Suppressor macrophage treated with lipopolysaccharide for 4 hours (primary cell): ENCODE measurements around the gene MEIKIN.

ENCODE experiments used
- DNase-seq: peaks from one replicate; pipeline ENCODE4 v3.0.0-alpha.2; 2020

The MEIKIN gene

GRCh38 chr5:131766689-131767088, 178.8 kb downstream of the MEIKIN start:
- DNase-seq = no peak

DNA sequence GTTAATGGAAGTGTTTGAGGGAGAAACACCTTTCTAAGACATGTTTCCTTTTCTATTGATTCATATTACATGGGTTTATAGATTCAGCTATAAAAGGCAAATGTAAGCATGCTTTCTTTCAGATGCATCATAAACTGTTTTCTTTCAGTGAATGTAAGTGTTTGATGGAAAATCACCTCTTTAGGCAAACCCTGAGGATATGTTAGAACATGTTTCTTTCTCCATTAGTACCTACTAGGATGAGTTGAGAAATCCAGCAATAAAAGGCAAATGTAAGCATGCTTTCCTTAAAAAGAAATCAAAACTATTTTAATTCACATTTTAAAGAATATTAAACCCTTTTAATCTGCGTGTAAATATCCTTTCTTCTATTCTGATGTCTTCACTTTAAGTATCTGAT, 180.2 kb downstream of the MEIKIN start:
- no peak for DNase-seq

DNA sequence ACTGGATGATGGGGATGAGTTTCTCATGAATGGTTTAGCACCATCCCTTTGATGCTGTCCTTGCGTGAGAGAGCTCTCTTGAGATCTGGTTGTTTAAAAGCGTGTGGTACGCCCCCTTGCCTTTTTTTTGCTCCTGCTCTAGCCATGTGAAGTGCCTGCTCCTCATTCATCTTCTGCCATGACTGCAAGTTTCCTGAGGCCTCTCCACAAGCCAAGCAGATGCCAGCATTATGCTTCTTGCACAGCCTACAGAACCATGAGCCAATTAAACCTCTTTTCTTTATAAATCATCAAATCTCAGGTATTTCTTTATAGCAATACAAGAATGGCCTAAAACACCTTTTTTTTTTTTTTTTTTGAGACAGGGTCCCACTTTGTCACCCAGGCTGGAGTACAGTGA, 181.5 kb downstream of the MEIKIN start:
- DNase-seq = no peak

DNA sequence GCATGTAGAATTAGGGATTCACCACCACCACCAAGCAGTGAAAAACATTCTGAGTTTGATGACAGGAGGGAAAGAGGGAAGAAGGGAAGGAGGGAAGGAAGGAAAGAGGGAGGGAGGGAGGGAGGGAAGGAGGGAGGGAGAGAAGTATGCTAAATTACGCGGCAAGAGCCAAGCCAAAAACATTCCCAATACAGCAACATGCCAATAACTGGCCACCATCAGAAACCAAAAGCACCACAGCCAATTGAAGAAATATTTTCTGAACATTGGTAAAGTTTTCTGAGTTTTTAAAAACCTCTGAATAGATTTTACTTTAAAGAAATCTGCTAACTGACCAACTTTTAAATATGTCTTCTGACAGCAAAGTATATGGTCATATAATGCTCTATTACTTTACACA, 184.7 kb downstream of the MEIKIN start:
- no peak for DNase-seq

- no peak for DNase-seq
Measured at GRCh38 chr5:131759704-131760103, 185.8 kb downstream of the MEIKIN start.

DNA sequence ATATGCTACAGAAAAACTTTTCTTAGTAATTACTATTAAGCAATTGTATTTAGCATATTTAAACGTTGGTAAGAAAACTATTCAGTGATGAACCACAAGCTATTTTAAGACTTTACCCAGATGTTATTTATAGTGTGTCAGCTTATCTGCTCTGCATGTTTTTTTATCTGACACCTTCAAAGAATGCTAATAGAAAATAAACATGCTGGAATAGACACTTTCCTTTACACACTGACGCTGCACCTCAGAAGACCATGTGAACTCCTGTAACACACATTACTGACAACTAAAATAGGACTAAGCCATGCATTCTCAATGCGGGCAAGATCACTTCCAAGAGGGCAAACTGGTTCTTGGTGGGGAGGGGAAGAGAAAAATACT, 187.0 kb downstream of the MEIKIN start:
- no peak for DNase-seq

DNA sequence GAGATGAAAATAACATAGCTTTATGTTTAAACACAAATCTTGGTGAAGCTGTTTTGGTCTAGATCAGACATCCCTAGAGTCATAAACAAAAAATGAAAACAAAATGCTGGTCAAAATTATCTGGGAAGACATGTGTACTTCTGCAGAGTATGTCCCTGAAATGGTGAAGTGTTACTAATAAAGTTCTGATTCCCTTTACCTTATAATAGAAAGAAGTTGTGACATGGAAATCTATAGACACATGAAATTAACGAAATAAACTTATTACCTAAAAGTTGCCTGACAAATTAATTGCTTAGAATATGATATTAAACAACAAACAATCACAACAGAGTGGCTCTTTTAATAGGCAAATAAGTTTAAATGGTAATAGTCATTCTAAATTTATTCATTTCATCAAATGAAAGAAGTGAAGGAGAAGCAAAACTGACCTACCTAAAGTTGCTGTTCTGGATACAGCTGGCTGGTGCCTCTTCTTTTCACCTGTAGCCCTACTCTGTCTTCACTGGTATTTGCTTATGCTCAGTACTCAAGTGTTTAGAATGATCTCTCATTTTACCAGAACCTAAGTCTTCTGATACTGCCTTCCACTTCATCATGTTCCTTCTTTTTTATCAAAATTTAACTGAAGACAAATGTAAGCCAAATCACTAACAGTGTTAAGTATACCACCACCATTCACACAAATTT, 187.5 kb downstream of the MEIKIN start:
- no peak for DNase-seq
